ENCODE results near the gene CASP10. TPM values are rescaled to one million over a fixed set of nuclear protein-coding genes. Genes with fewer than 3 reads are reported as not detected.

The CASP10 gene
- total and polyA plus RNA-seq, 2 of the 4 experiments (the other 2 are of a cell fraction) = 0.12 to 0.90 TPM

DNA sequence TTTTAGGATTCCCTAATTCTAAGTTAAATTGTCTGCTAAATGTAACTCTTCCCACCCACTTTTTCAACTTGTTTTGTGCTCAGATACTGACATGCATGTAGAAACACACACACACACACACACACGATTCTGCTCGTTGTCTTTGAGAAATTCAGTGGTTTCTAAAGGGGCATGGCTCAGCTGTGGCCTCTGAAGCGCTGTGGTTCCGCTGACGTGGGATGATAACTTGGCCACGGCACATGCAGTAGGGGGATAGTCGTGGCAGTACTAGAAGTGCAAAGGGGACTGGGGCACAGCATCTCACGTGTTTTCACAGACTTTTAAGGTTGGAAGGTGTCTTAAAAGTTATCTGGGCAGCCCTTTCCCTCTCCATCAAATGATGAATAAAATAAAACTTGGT lies 18.4 kb downstream of the CASP10 start:
- no TSS peak for BruUV-seq (replicated peaks)
- 100% methylated on average over 1 of the region's 8 CpGs; no CpG with 5 or more reads in 1 of the 2 experiments for WGBS, 2 experiments (ENCODE audit: extremely low coverage in 2 of 2, insufficient read length in 1 of 2)
- CTCF ChIA-PET = no interaction called here
- H3K4me3 ChIP-seq (ENCODE audit: insufficient read depth, low read depth, low read length) = no peak overlapping the region
- H3K27ac ChIP-seq (ENCODE audit: insufficient read depth, low read length) = no peak overlapping the region
- no peak overlapping the region for H2AK5ac ChIP-seq (ENCODE audit: low read depth, low read length)
- H3K9me1 ChIP-seq (ENCODE audit: insufficient read depth, low read length) = no peaks in the 10 kb centered on the region
- no peak overlapping the region for H3K18ac ChIP-seq (ENCODE audit: low read depth, low read length)
- H2BK5ac ChIP-seq (ENCODE audit: low read depth, low read length, poor library complexity, severe bottlenecking) = no peak overlapping the region
- H4K91ac ChIP-seq (ENCODE audit: insufficient read depth, low read depth, low read length) = no peak overlapping the region
- no peak overlapping the region for H2BK120ac ChIP-seq (ENCODE audit: low read depth, low read length)
- H2AK9ac ChIP-seq (replicated peaks; ENCODE audit: low read depth, low read length, poor library complexity) = no peak overlapping the region
- DNase-seq (no peak), ATAC-seq (ENCODE audit: low read depth) (no peak)
- H3K79me1 ChIP-seq (ENCODE audit: low read depth in 1 of 2, low read length in 2 of 2) = no peaks in the 10 kb centered on the region
- H3K56ac ChIP-seq (ENCODE audit: extremely low read depth, insufficient read depth, low read length) = no peak overlapping the region
- no peak overlapping the region for H3K14ac ChIP-seq (replicated peaks; ENCODE audit: low read depth, low read length)
- H3K9me3 ChIP-seq (ENCODE audit: control insufficient read depth, insufficient read depth, low read length) = no peaks in the 10 kb centered on the region
- no peaks in the 10 kb centered on the region for H4K20me1 ChIP-seq (ENCODE audit: insufficient read depth, low read length)
- H3K9ac ChIP-seq (ENCODE audit: low read depth, low read length) = no peak overlapping the region
- H3K23ac ChIP-seq (ENCODE audit: low read depth, low read length) = no peak overlapping the region
- H4K8ac ChIP-seq (ENCODE audit: low read depth in 2 of 2, low read length in 2 of 2) = no peak overlapping the region
- H4K5ac ChIP-seq (ENCODE audit: low read depth, low read length) = no peak overlapping the region
- no peak overlapping the region for H2BK15ac ChIP-seq (ENCODE audit: low read depth, low read length)
- intact Hi-C loops (cut with micrococcal nuclease) = no loop called here
- H3K27me3 ChIP-seq (ENCODE audit: control insufficient read depth, insufficient read depth, low read length) = no peaks in the 10 kb centered on the region
- TF ChIP-seq MXI1 (IDR thresholded peaks at IDR 0.05; ENCODE audit: borderline replicate concordance, low read depth, low read length) = no peak
- TF ChIP-seq, protein P1, sequence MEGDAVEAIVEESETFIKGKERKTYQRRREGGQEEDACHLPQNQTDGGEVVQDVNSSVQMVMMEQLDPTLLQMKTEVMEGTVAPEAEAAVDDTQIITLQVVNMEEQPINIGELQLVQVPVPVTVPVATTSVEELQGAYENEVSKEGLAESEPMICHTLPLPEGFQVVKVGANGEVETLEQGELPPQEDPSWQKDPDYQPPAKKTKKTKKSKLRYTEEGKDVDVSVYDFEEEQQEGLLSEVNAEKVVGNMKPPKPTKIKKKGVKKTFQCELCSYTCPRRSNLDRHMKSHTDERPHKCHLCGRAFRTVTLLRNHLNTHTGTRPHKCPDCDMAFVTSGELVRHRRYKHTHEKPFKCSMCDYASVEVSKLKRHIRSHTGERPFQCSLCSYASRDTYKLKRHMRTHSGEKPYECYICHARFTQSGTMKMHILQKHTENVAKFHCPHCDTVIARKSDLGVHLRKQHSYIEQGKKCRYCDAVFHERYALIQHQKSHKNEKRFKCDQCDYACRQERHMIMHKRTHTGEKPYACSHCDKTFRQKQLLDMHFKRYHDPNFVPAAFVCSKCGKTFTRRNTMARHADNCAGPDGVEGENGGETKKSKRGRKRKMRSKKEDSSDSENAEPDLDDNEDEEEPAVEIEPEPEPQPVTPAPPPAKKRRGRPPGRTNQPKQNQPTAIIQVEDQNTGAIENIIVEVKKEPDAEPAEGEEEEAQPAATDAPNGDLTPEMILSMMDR (conservative IDR thresholded peaks at IDR 0.05; ENCODE audit: low read depth, low read length) = no peak
- no peak for TF ChIP-seq CEBPB (IDR thresholded peaks at IDR 0.05; ENCODE audit: low read depth, low read length)
- TF ChIP-seq FOS (IDR thresholded peaks at IDR 0.05; ENCODE audit: low read depth, low read length) = no peak
- no peak for TF ChIP-seq BHLHE40 (IDR thresholded peaks at IDR 0.05; ENCODE audit: low read depth, low read length)
- no peak for TF ChIP-seq USF2 (IDR thresholded peaks at IDR 0.05; ENCODE audit: low read depth, low read length)
- no peak for TF ChIP-seq ELK1 (IDR thresholded peaks at IDR 0.05; ENCODE audit: borderline replicate concordance, low read depth, low read length)
- TF ChIP-seq RFX5 (IDR thresholded peaks at IDR 0.05; ENCODE audit: low read depth, low read length) = no peak
- no peak for TF ChIP-seq NFE2L2 (IDR thresholded peaks at IDR 0.05; ENCODE audit: low read depth, low read length)
- no peak for TF ChIP-seq MAFK (IDR thresholded peaks at IDR 0.05; ENCODE audit: low read depth, low read length)
- no peak for TF ChIP-seq CHD1 (IDR thresholded peaks at IDR 0.05; ENCODE audit: low read depth, low read length)
- no peaks in the 10 kb centered on the region for H3K4me1 ChIP-seq (ENCODE audit: control insufficient read depth, insufficient read depth, low read length)
- no peak overlapping the region for H2BK20ac ChIP-seq (ENCODE audit: low read depth, low read length)
- POLR2A ChIA-PET (ENCODE audit: unreplicated experiment) = no interaction called here
- in situ Hi-C loops (cut with MboI; ENCODE audit: low sequenced_read_pairs) = no loop called here
- dilution Hi-C loops (cut with HindIII; ENCODE audit: low sequenced_read_pairs, unreplicated experiment) = no loop called here
- H3K4me2 ChIP-seq (ENCODE audit: low read depth, low read length) = no peak overlapping the region
- H2AFZ ChIP-seq (replicated peaks; ENCODE audit: low read length, poor library complexity) = no peak overlapping the region
- H3K36me3 ChIP-seq (ENCODE audit: control insufficient read depth, insufficient read depth, low read length) = no peaks in the 10 kb centered on the region
- no peak overlapping the region for H3K4ac ChIP-seq (ENCODE audit: low read depth, low read length)

All from IMR-90 (cell line).